ENCODE measurements around the gene DGKA. TPM values are rescaled to one million over a fixed set of nuclear protein-coding genes. Genes with fewer than 3 reads are reported as not detected.

Gene DGKA
- total and polyA plus RNA-seq, 2 of the 13 experiments (the other 11 are each of a cell fraction or from before 2014, with no cell fraction given) = 2.4 to 5.4 TPM

DNA sequence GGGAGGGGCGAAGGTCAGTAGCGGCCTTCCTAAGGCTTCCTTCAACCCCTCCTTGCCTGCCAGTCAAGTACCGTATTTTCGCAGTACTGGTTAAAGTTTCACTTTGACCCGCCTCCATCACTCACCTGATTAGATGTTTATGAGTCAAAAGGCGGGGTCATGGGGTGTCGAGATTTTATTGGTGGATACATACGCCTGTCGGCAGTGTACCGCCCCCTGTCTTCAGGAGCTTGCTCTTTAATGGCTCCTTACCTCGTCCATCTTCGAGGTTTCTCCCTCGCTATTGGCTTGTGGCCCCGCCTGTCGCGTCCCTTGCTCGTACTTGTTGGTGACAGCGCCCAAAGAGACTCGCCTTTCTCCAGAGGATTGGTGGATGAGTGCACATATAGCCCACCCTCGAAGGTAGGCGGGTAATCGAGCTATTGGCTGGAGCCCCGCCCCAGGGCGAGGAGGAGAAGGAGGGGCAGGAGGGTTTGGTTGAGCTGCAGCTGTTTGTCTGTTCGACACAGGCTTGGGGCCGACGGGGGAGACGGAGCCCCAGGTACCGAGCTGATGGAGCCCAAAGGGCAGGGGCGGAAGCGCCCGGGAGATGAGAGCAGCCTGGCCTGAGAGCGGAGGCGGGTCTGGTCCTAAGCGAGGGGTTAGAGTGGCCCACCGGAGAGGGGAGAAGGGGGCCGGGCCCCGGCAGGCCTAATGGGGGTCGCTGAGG is 42.8 kb downstream of the DGKA start, which contains the start of gene RAB5B:
Gene RAB5B (plus strand): TSS at position 480 of the 709 bp plus-strand sequence. CDS start 12,883 bp downstream, outside the sequence.
- H3K36me3 ChIP-seq (replicated peaks in 1 of 2; ENCODE audit: control insufficient read depth in 1 of 2, insufficient read depth in 2 of 2, low read length in 2 of 2) = peaks cover 2 to 16% of the 10 kb centered on the region in 2 experiments; a peak in 4 of 5 replicates
- BruUV-seq (replicated peaks) = no TSS peak
- H3K9me3 ChIP-seq (ENCODE audit: low read length) = no peaks in the 10 kb centered on the region
- ChIA-PET POLR2A (interaction anchor here (0.6 to 3.2 kb wide), 39 partner anchors 10 to 387 kb away, joined by 3 to 60 read pairs (median 6); partner anchors contain the start of genes BLOC1S1, CD63, DNAJC14 and ERBB3), CTCF (ENCODE audit: low intra/inter-chr PET ratio, low total read pairs) (interaction anchor here (1.5 kb wide), 1 partner anchor 18 kb away, joined by 4 read pairs; no protein-coding TSS in a partner anchor)
- no peak within 1 kb of the TSS for H2AFZ ChIP-seq (ENCODE audit: low read length)
- peaks cover 44% of the 10 kb centered on the region for H3K4me1 ChIP-seq (ENCODE audit: insufficient read depth, low read length)
- H4K20me1 ChIP-seq (ENCODE audit: insufficient read depth, low read length) = no peaks in the 10 kb centered on the region
- H3K9ac ChIP-seq (ENCODE audit: insufficient read depth, low read depth, low read length) = peak within 1 kb of the TSS; percentile 94
- no peaks in the 10 kb centered on the region for H3K27me3 ChIP-seq (ENCODE audit: control insufficient read depth in 1 of 2, insufficient read depth in 2 of 2, low read length in 2 of 2)
- 0% methylated on average over 19 of the region's 39 CpGs for WGBS (ENCODE audit: low lambda C conversion rate)
- intact Hi-C loops (cut with micrococcal nuclease; ENCODE audit: unreplicated experiment) = no loop called here
- peak within 1 kb of the TSS; percentile 82 for H3K27ac ChIP-seq (ENCODE audit: extremely low read length, insufficient read depth, low read length)
- H3K79me2 ChIP-seq (ENCODE audit: insufficient read depth, low read length) = peaks cover 31% of the 10 kb centered on the region
- FAIRE-seq (peak; percentile 100), ATAC-seq (peak; percentile 95), DNase-seq (ENCODE audit: low spot score) (peak; percentile 100)
- H3K4me2 ChIP-seq (ENCODE audit: low read depth, low read length) = peak within 1 kb of the TSS; percentile 86
- H3K4me3 ChIP-seq (replicated peaks in 1 of 3; ENCODE audit: insufficient read depth in 1 of 3, low read depth in 2 of 3, low read length in 3 of 3) = peak within 1 kb of the TSS; percentile 90 to 99 (median 96)
- in situ Hi-C loops (cut with HindIII; ENCODE audit: extremely low pct_ligation_motif_present, low pct_unique_long_range_greater_than_20kb) = loop anchor here (10.0 kb wide), 1 partner anchor 61 kb away; no protein-coding TSS in a partner anchor
- TF ChIP-seq CBX5 (CRISPR knock-in tag; IDR thresholded peaks at IDR 0.05; ENCODE audit: borderline replicate concordance) = peak; percentile 83; the same call in 1 of the 2 replicates
- TF ChIP-seq ETV6 (CRISPR knock-in tag; conservative IDR thresholded peaks at IDR 0.05) = peak; percentile 84
- peak; percentile 31; the same call in 1 of the 2 replicates for TF ChIP-seq ZNF7 (CRISPR knock-in tag; IDR thresholded peaks at IDR 0.05)
- TF ChIP-seq ZNF589 (CRISPR knock-in tag; conservative IDR thresholded peaks at IDR 0.05) = 0 out of 2 replicates have a peak, but pooled peaks have one; percentile 10
- TF ChIP-seq KMT2B (CRISPR knock-in tag; IDR thresholded peaks at IDR 0.05) = peak; percentile 80
- 0 out of 2 replicates have a peak, but pooled peaks have one; percentile 26 for TF ChIP-seq ZNF451 (CRISPR knock-in tag; IDR thresholded peaks at IDR 0.05)
- TF ChIP-seq ZMAT3 (CRISPR knock-in tag; conservative IDR thresholded peaks at IDR 0.05) = no peak
- TF ChIP-seq SAP130 (CRISPR knock-in tag; IDR thresholded peaks at IDR 0.05; ENCODE audit: low read depth) = peak; percentile 97
- TF ChIP-seq, protein P1, sequence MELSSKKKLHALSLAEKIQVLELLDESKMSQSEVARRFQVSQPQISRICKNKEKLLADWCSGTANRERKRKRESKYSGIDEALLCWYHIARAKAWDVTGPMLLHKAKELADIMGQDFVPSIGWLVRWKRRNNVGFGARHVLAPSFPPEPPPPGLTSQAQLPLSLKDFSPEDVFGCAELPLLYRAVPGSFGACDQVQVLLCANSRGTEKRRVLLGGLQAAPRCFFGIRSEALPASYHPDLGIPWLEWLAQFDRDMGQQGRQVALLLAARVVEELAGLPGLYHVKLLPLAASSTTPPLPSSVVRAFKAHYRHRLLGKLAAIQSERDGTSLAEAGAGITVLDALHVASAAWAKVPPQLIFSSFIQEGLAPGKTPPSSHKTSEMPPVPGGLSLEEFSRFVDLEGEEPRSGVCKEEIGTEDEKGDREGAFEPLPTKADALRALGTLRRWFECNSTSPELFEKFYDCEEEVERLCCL (CRISPR knock-in tag; IDR thresholded peaks at IDR 0.05; ENCODE audit: borderline replicate concordance) = peak; percentile 83; the same call in 1 of the 2 replicates
- TF ChIP-seq, protein P2, sequence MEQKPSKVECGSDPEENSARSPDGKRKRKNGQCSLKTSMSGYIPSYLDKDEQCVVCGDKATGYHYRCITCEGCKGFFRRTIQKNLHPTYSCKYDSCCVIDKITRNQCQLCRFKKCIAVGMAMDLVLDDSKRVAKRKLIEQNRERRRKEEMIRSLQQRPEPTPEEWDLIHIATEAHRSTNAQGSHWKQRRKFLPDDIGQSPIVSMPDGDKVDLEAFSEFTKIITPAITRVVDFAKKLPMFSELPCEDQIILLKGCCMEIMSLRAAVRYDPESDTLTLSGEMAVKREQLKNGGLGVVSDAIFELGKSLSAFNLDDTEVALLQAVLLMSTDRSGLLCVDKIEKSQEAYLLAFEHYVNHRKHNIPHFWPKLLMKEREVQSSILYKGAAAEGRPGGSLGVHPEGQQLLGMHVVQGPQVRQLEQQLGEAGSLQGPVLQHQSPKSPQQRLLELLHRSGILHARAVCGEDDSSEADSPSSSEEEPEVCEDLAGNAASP (CRISPR knock-in tag; IDR thresholded peaks at IDR 0.05; ENCODE audit: borderline replicate concordance) = peak; percentile 67
- TF ChIP-seq ZNF629 (CRISPR knock-in tag; conservative IDR thresholded peaks at IDR 0.05) = no peak
- peak; percentile 72 for TF ChIP-seq ASH2L (IDR thresholded peaks at IDR 0.05; ENCODE audit: insufficient read length, low read depth, low read length)
- TF ChIP-seq, protein P3, sequence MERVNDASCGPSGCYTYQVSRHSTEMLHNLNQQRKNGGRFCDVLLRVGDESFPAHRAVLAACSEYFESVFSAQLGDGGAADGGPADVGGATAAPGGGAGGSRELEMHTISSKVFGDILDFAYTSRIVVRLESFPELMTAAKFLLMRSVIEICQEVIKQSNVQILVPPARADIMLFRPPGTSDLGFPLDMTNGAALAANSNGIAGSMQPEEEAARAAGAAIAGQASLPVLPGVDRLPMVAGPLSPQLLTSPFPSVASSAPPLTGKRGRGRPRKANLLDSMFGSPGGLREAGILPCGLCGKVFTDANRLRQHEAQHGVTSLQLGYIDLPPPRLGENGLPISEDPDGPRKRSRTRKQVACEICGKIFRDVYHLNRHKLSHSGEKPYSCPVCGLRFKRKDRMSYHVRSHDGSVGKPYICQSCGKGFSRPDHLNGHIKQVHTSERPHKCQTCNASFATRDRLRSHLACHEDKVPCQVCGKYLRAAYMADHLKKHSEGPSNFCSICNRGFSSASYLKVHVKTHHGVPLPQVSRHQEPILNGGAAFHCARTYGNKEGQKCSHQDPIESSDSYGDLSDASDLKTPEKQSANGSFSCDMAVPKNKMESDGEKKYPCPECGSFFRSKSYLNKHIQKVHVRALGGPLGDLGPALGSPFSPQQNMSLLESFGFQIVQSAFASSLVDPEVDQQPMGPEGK (CRISPR knock-in tag; IDR thresholded peaks at IDR 0.05) = peak; percentile 62
- peak; percentile 81 for TF ChIP-seq POGZ (CRISPR knock-in tag; IDR thresholded peaks at IDR 0.05)
- peak; percentile 83 for TF ChIP-seq KLF11 (CRISPR knock-in tag; IDR thresholded peaks at IDR 0.05)
- peak; percentile 85; the same call in 1 of the 2 replicates for TF ChIP-seq ARHGAP35 (CRISPR knock-in tag; IDR thresholded peaks at IDR 0.05; ENCODE audit: borderline replicate concordance)
- peak; percentile 69; the same call in 1 of the 2 replicates for TF ChIP-seq ZNF768 (CRISPR knock-in tag; IDR thresholded peaks at IDR 0.05)
- TF ChIP-seq, protein P4, sequence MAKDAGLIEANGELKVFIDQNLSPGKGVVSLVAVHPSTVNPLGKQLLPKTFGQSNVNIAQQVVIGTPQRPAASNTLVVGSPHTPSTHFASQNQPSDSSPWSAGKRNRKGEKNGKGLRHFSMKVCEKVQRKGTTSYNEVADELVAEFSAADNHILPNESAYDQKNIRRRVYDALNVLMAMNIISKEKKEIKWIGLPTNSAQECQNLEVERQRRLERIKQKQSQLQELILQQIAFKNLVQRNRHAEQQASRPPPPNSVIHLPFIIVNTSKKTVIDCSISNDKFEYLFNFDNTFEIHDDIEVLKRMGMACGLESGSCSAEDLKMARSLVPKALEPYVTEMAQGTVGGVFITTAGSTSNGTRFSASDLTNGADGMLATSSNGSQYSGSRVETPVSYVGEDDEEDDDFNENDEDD (CRISPR knock-in tag; IDR thresholded peaks at IDR 0.05; ENCODE audit: borderline replicate concordance) = peak; percentile 87
